CD4-positive, alpha-beta T cell treated with Interleukin-17A for 1 hour (primary cell): ENCODE measurements around the gene NPM3.

Experiments
- DNase-seq: peaks from one replicate; pipeline ENCODE4 v3.0.0-alpha.2; 2020

NPM3 gene

GRCh38 chr10:101773923-101774588, 9.2 kb downstream of the NPM3 start:
- DNase-seq, result no peak

GRCh38 chr10:101772895-101773761, 10.1 kb downstream of the NPM3 start:
- no peak for DNase-seq

- no peak for DNase-seq
Observed at GRCh38 chr10:101772017-101772894, 11.0 kb downstream of the NPM3 start.

GRCh38 chr10:101771380-101771779, 11.9 kb downstream of the NPM3 start:
- DNase-seq, result no peak

- no peak for DNase-seq
Observed at GRCh38 chr10:101770331-101771215, 12.7 kb downstream of the NPM3 start.

GRCh38 chr10:101769541-101770180, 13.6 kb downstream of the NPM3 start:
- no peak for DNase-seq

- DNase-seq, result no peak
Observed at GRCh38 chr10:101768791-101769170, 14.5 kb downstream of the NPM3 start.

GRCh38 chr10:101767966-101768790, 15.1 kb downstream of the NPM3 start:
- DNase-seq, result no peak

- DNase-seq, result no peak
Observed at GRCh38 chr10:101767600-101767945, 15.7 kb downstream of the NPM3 start.

GRCh38 chr10:101766753-101767599, 16.3 kb downstream of the NPM3 start:
- DNase-seq, result no peak

- DNase-seq, result no peak
Observed at GRCh38 chr10:101766306-101766705, 16.9 kb downstream of the NPM3 start.

- no peak for DNase-seq
Observed at GRCh38 chr10:101763141-101763846, 20.0 kb downstream of the NPM3 start.

- DNase-seq, result no peak
Observed at GRCh38 chr10:101762736-101763135, 20.5 kb downstream of the NPM3 start.

- DNase-seq, result no peak
Observed at GRCh38 chr10:101761226-101761625, 22.0 kb downstream of the NPM3 start.

GRCh38 chr10:101760510-101760909, 22.7 kb downstream of the NPM3 start:
- DNase-seq, result no peak

GRCh38 chr10:101759309-101760247, 23.7 kb downstream of the NPM3 start:
- no peak for DNase-seq

GRCh38 chr10:101758858-101759257, 24.4 kb downstream of the NPM3 start:
- no peak for DNase-seq

GRCh38 chr10:101752241-101752640, 31.0 kb downstream of the NPM3 start:
- no peak for DNase-seq
